Ascending aorta (tissue), 2 donors: ENCODE results near the gene NTM. TPM values are rescaled to one million over a fixed set of nuclear protein-coding genes. Genes with fewer than 3 reads are reported as not detected.

Experiments used
- DNase-seq, 2 donors: peaks; one replicate each; pipeline ENCODE4 v3.0.0-alpha.2; 2019; ENCODE audit warnings: low spot score in 2 of 2
- H3K27ac ChIP-seq, 2 donors: fragments of 200-600 bp; sonication (generic); one replicate each; pipeline ENCODE4 v1.5.1; 2016 to 2017; ENCODE audit warnings: mild to moderate bottlenecking in 1 of 2
- H3K27me3 ChIP-seq: fragments of 200-600 bp; sonication (generic); one replicate; pipeline ENCODE4 v1.5.1; 2017
- H3K36me3 ChIP-seq, 2 donors: fragments of 200-600 bp; sonication (generic); one replicate each; pipeline ENCODE4 v1.5.1; 2016
- H3K4me1 ChIP-seq, 2 donors: fragments of 200-600 bp; sonication (generic); one replicate each; pipeline ENCODE4 v1.5.1; 2016 to 2017; ENCODE audit warnings: mild to moderate bottlenecking in 1 of 2
- H3K4me3 ChIP-seq, 2 donors: fragments of 200-600 bp; sonication (generic); one replicate each; pipeline ENCODE4 v1.5.1; 2016 to 2017; ENCODE audit warnings: mild to moderate bottlenecking in 1 of 2
- H3K9me3 ChIP-seq, 2 donors: fragments of 200-600 bp; sonication (generic); one replicate each; pipeline ENCODE4 v1.5.1; 2016
- CTCF ChIP-seq, 3 experiments: fragments of 200-600 bp in 2 of 3; fragments of 450-650 bp in 1 of 3; sonication (generic) in 2 of 3; IDR thresholded peaks; one replicate each; pipeline ENCODE4 v1.5.1; 2016 to 2019; ENCODE audit warnings: antibody characterized with exemption in 3 of 3, mild to moderate bottlenecking in 1 of 3, moderate library complexity in 1 of 3
- intact Hi-C: fragments of 100-400 bp; cut with DNase I; formaldehyde crosslinking; loops from one replicate; pipeline ENCODE4 v1.15.1; 2023
- total RNA-seq: library from RNA; depleted of rRNA; stranded (reverse); fragments of >200 nt; gene quantifications from one replicate; pipeline ENCODE4 v1.1.0, GENCODE V29; 2016

The NTM gene
- total RNA-seq, 1 donor from 2014 or later, result not detected

- no peaks in the 10 kb centered on the region for H3K4me1 ChIP-seq
- TF ChIP-seq CTCF (IDR thresholded peaks at IDR 0.05), result peak; percentile 18 to 72 (median 39)
- H3K9me3 ChIP-seq, result no peaks in the 10 kb centered on the region
- no peaks in the 10 kb centered on the region for H3K27me3 ChIP-seq
- no peak overlapping the region for H3K27ac ChIP-seq
- H3K4me3 ChIP-seq, result no peak overlapping the region
- peak in 1 of 2 donors; percentile 66 for DNase-seq
- H3K36me3 ChIP-seq, result no peaks in the 10 kb centered on the region
- intact Hi-C loops, result no loop called here
Measured at GRCh38 chr11:131748151-131749050, 378.0 kb downstream of the NTM start.

GRCh38 chr11:131749101-131749500, 378.7 kb downstream of the NTM start:
- DNase-seq, result no peak
- Histone ChIP-seq H3K9me3 (no peaks in the 10 kb centered on the region), H3K27me3 (no peaks in the 10 kb centered on the region), H3K4me3 (no peak overlapping the region), H3K27ac (no peak overlapping the region), H3K36me3 (no peaks in the 10 kb centered on the region), H3K4me1 (no peaks in the 10 kb centered on the region)
- TF ChIP-seq CTCF (IDR thresholded peaks at IDR 0.05), result no peak
- intact Hi-C loops, result no loop called here

GRCh38 chr11:131750152-131750551, 379.7 kb downstream of the NTM start:
- H3K27ac ChIP-seq, result no peak overlapping the region
- no peak for TF ChIP-seq CTCF (IDR thresholded peaks at IDR 0.05)
- intact Hi-C loops, result no loop called here
- no peaks in the 10 kb centered on the region for H3K9me3 ChIP-seq
- H3K4me1 ChIP-seq, result no peaks in the 10 kb centered on the region
- H3K4me3 ChIP-seq, result no peak overlapping the region
- no peaks in the 10 kb centered on the region for H3K27me3 ChIP-seq
- H3K36me3 ChIP-seq, result no peaks in the 10 kb centered on the region
- DNase-seq, result no peak

- H3K4me3 ChIP-seq, result no peak overlapping the region
- DNase-seq, result no peak
- TF ChIP-seq CTCF (IDR thresholded peaks at IDR 0.05), result no peak
- H3K27me3 ChIP-seq, result no peaks in the 10 kb centered on the region
- H3K27ac ChIP-seq, result no peak overlapping the region
- intact Hi-C loops, result no loop called here
- H3K9me3 ChIP-seq, result no peaks in the 10 kb centered on the region
- no peaks in the 10 kb centered on the region for H3K36me3 ChIP-seq
- H3K4me1 ChIP-seq, result no peaks in the 10 kb centered on the region
Measured at GRCh38 chr11:131750692-131751091, 380.3 kb downstream of the NTM start.

- no peak for DNase-seq
- no peaks in the 10 kb centered on the region for H3K9me3 ChIP-seq
- TF ChIP-seq CTCF (IDR thresholded peaks at IDR 0.05), result no peak
- intact Hi-C loops, result no loop called here
- H3K4me3 ChIP-seq, result no peak overlapping the region
- no peaks in the 10 kb centered on the region for H3K27me3 ChIP-seq
- H3K4me1 ChIP-seq, result no peaks in the 10 kb centered on the region
- no peak overlapping the region for H3K27ac ChIP-seq
- H3K36me3 ChIP-seq, result no peaks in the 10 kb centered on the region
Measured at GRCh38 chr11:131754671-131755070, 384.3 kb downstream of the NTM start.
